ENCODE data around the gene HIVEP3.

Gene HIVEP3

GRCh38 chr1:41568204-41568603 is 350.5 kb downstream of the HIVEP3 start:
- Histone ChIP-seq H2BK5ac (ENCODE audit: low read length) (no peak overlapping the region), H2AK5ac (ENCODE audit: low read length) (no peak overlapping the region), H3K4ac (ENCODE audit: low read depth, low read length) (no peak overlapping the region), H3K4me2 (ENCODE audit: low read length) (no peak overlapping the region), H3K18ac (ENCODE audit: low read length) (no peak overlapping the region), H3K27me3 (ENCODE audit: insufficient read depth, low read length, poor library complexity) (no peaks in the 10 kb centered on the region), H4K8ac (ENCODE audit: low read depth, low read length) (no peak overlapping the region), H3K4me1 (ENCODE audit: control insufficient read depth, low read depth, low read length) (no peaks in the 10 kb centered on the region), H3K79me2 (ENCODE audit: control insufficient read depth, insufficient read depth, low read length) (no peaks in the 10 kb centered on the region), H2BK15ac (replicated peaks; ENCODE audit: low read depth) (no peak overlapping the region), H4K5ac (ENCODE audit: low read length) (no peak overlapping the region), H3K36me3 (ENCODE audit: control insufficient read depth, insufficient read depth, low read length) (no peaks in the 10 kb centered on the region), H3K4me3 (ENCODE audit: low read length) (no peak overlapping the region), H3K23ac (ENCODE audit: low read length) (no peak overlapping the region), H3K9ac (ENCODE audit: low read length) (no peak overlapping the region), H2BK120ac (ENCODE audit: low read depth, low read length) (no peak overlapping the region), H3K27ac (ENCODE audit: low read depth, low read length) (no peak overlapping the region), H3K79me1 (ENCODE audit: low read length) (no peaks in the 10 kb centered on the region), H3K56ac (ENCODE audit: low read length) (no peak overlapping the region)
- WGBS (ENCODE audit: extremely low coverage, insufficient coverage, low lambda C conversion rate), result no CpG with 5 or more reads among the region's 9 CpGs
- DNase-seq, result no peak

- no peak overlapping the region for H2BK120ac ChIP-seq (ENCODE audit: low read depth, low read length)
- H3K79me2 ChIP-seq (ENCODE audit: control insufficient read depth, insufficient read depth, low read length), result no peaks in the 10 kb centered on the region
- no peak overlapping the region for H3K23ac ChIP-seq (ENCODE audit: low read length)
- H4K5ac ChIP-seq (ENCODE audit: low read length), result no peak overlapping the region
- no peak overlapping the region for H3K4me2 ChIP-seq (ENCODE audit: low read length)
- no peaks in the 10 kb centered on the region for H3K79me1 ChIP-seq (ENCODE audit: low read length)
- no peaks in the 10 kb centered on the region for H3K4me1 ChIP-seq (ENCODE audit: control insufficient read depth, low read depth, low read length)
- H3K4me3 ChIP-seq (ENCODE audit: low read length), result no peak overlapping the region
- DNase-seq, result no peak
- H3K56ac ChIP-seq (ENCODE audit: low read length), result no peak overlapping the region
- H2BK5ac ChIP-seq (ENCODE audit: low read length), result no peak overlapping the region
- no peaks in the 10 kb centered on the region for H3K36me3 ChIP-seq (ENCODE audit: control insufficient read depth, insufficient read depth, low read length)
- no CpG with 5 or more reads among the region's 2 CpGs for WGBS (ENCODE audit: extremely low coverage, insufficient coverage, low lambda C conversion rate)
- no peak overlapping the region for H3K18ac ChIP-seq (ENCODE audit: low read length)
- no peak overlapping the region for H2BK15ac ChIP-seq (replicated peaks; ENCODE audit: low read depth)
- H3K27ac ChIP-seq (ENCODE audit: low read depth, low read length), result no peak overlapping the region
- no peaks in the 10 kb centered on the region for H3K27me3 ChIP-seq (ENCODE audit: insufficient read depth, low read length, poor library complexity)
- H3K9ac ChIP-seq (ENCODE audit: low read length), result no peak overlapping the region
- H3K4ac ChIP-seq (ENCODE audit: low read depth, low read length), result no peak overlapping the region
- no peak overlapping the region for H4K8ac ChIP-seq (ENCODE audit: low read depth, low read length)
- H2AK5ac ChIP-seq (ENCODE audit: low read length), result no peak overlapping the region
These were observed 351.8 kb downstream of the HIVEP3 start for GRCh38 chr1:41566969-41567368.

- no peak overlapping the region for H2AK5ac ChIP-seq (ENCODE audit: low read length)
- DNase-seq, result no peak
These were observed 352.3 kb downstream of the HIVEP3 start for GRCh38 chr1:41566274-41566885.

GRCh38 chr1:41564741-41565475 is 353.8 kb downstream of the HIVEP3 start:
- Histone ChIP-seq H4K8ac (ENCODE audit: low read depth, low read length) (no peak overlapping the region), H2BK15ac (replicated peaks; ENCODE audit: low read depth) (no peak overlapping the region), H2AK5ac (ENCODE audit: low read length) (no peak overlapping the region), H3K56ac (ENCODE audit: low read length) (no peak overlapping the region), H3K4ac (ENCODE audit: low read depth, low read length) (no peak overlapping the region), H3K18ac (ENCODE audit: low read length) (no peak overlapping the region), H3K79me1 (ENCODE audit: low read length) (no peaks in the 10 kb centered on the region), H3K4me3 (ENCODE audit: low read length) (no peak overlapping the region), H3K36me3 (ENCODE audit: control insufficient read depth, insufficient read depth, low read length) (no peaks in the 10 kb centered on the region), H3K4me2 (ENCODE audit: low read length) (no peak overlapping the region), H3K4me1 (ENCODE audit: control insufficient read depth, low read depth, low read length) (no peaks in the 10 kb centered on the region), H4K5ac (ENCODE audit: low read length) (no peak overlapping the region), H3K27ac (ENCODE audit: low read depth, low read length) (no peak overlapping the region), H2BK5ac (ENCODE audit: low read length) (no peak overlapping the region), H3K27me3 (ENCODE audit: insufficient read depth, low read length, poor library complexity) (no peaks in the 10 kb centered on the region), H2BK120ac (ENCODE audit: low read depth, low read length) (no peak overlapping the region), H3K79me2 (ENCODE audit: control insufficient read depth, insufficient read depth, low read length) (no peaks in the 10 kb centered on the region), H3K9ac (ENCODE audit: low read length) (no peak overlapping the region), H3K23ac (ENCODE audit: low read length) (no peak overlapping the region)
- no peak for DNase-seq
- WGBS (ENCODE audit: extremely low coverage, insufficient coverage, low lambda C conversion rate), result no CpG with 5 or more reads among the region's 9 CpGs

More at GRCh38 chr1:41566274-41566885, 352.3 kb downstream of the HIVEP3 start:
- Histone ChIP-seq H3K56ac (ENCODE audit: low read length) (no peak overlapping the region), H4K5ac (ENCODE audit: low read length) (no peak overlapping the region), H3K27me3 (ENCODE audit: insufficient read depth, low read length, poor library complexity) (no peaks in the 10 kb centered on the region), H3K23ac (ENCODE audit: low read length) (no peak overlapping the region), H3K18ac (ENCODE audit: low read length) (no peak overlapping the region), H3K27ac (ENCODE audit: low read depth, low read length) (no peak overlapping the region), H3K79me1 (ENCODE audit: low read length) (no peaks in the 10 kb centered on the region), H3K79me2 (ENCODE audit: control insufficient read depth, insufficient read depth, low read length) (no peaks in the 10 kb centered on the region), H2BK15ac (replicated peaks; ENCODE audit: low read depth) (no peak overlapping the region), H3K4me2 (ENCODE audit: low read length) (no peak overlapping the region), H3K4me3 (ENCODE audit: low read length) (no peak overlapping the region), H3K36me3 (ENCODE audit: control insufficient read depth, insufficient read depth, low read length) (no peaks in the 10 kb centered on the region), H4K8ac (ENCODE audit: low read depth, low read length) (no peak overlapping the region), H3K9ac (ENCODE audit: low read length) (no peak overlapping the region), H2BK120ac (ENCODE audit: low read depth, low read length) (no peak overlapping the region), H3K4me1 (ENCODE audit: control insufficient read depth, low read depth, low read length) (no peaks in the 10 kb centered on the region), H3K4ac (ENCODE audit: low read depth, low read length) (no peak overlapping the region), H2BK5ac (ENCODE audit: low read length) (no peak overlapping the region)
- no CpG with 5 or more reads among the region's 5 CpGs for WGBS (ENCODE audit: extremely low coverage, insufficient coverage, low lambda C conversion rate)

GRCh38 chr1:41562328-41562727 is 356.4 kb downstream of the HIVEP3 start:
- H3K18ac ChIP-seq (ENCODE audit: low read length), result no peak overlapping the region
- no peak overlapping the region for H2BK15ac ChIP-seq (replicated peaks; ENCODE audit: low read depth)
- no peak overlapping the region for H2AK5ac ChIP-seq (ENCODE audit: low read length)
- no peak overlapping the region for H3K4ac ChIP-seq (ENCODE audit: low read depth, low read length)
- H4K8ac ChIP-seq (ENCODE audit: low read depth, low read length), result no peak overlapping the region
- DNase-seq, result no peak
- no peak overlapping the region for H3K4me3 ChIP-seq (ENCODE audit: low read length)
- H2BK5ac ChIP-seq (ENCODE audit: low read length), result no peak overlapping the region
- no peak overlapping the region for H3K23ac ChIP-seq (ENCODE audit: low read length)
- H3K79me2 ChIP-seq (ENCODE audit: control insufficient read depth, insufficient read depth, low read length), result no peaks in the 10 kb centered on the region
- no peak overlapping the region for H2BK120ac ChIP-seq (ENCODE audit: low read depth, low read length)
- no peak overlapping the region for H3K27ac ChIP-seq (ENCODE audit: low read depth, low read length)
- H3K79me1 ChIP-seq (ENCODE audit: low read length), result no peaks in the 10 kb centered on the region
- no peaks in the 10 kb centered on the region for H3K4me1 ChIP-seq (ENCODE audit: control insufficient read depth, low read depth, low read length)
- H3K56ac ChIP-seq (ENCODE audit: low read length), result no peak overlapping the region
- no peak overlapping the region for H4K5ac ChIP-seq (ENCODE audit: low read length)
- no peaks in the 10 kb centered on the region for H3K27me3 ChIP-seq (ENCODE audit: insufficient read depth, low read length, poor library complexity)
- no peaks in the 10 kb centered on the region for H3K36me3 ChIP-seq (ENCODE audit: control insufficient read depth, insufficient read depth, low read length)
- H3K4me2 ChIP-seq (ENCODE audit: low read length), result no peak overlapping the region
- no peak overlapping the region for H3K9ac ChIP-seq (ENCODE audit: low read length)

GRCh38 chr1:41560931-41561330 is 357.8 kb downstream of the HIVEP3 start:
- Histone ChIP-seq H3K27me3 (ENCODE audit: insufficient read depth, low read length, poor library complexity) (no peaks in the 10 kb centered on the region), H3K4ac (ENCODE audit: low read depth, low read length) (no peak overlapping the region), H3K23ac (ENCODE audit: low read length) (no peak overlapping the region), H3K36me3 (ENCODE audit: control insufficient read depth, insufficient read depth, low read length) (no peaks in the 10 kb centered on the region), H3K79me1 (ENCODE audit: low read length) (no peaks in the 10 kb centered on the region), H2AK5ac (ENCODE audit: low read length) (no peak overlapping the region), H4K8ac (ENCODE audit: low read depth, low read length) (no peak overlapping the region), H3K56ac (ENCODE audit: low read length) (no peak overlapping the region), H3K79me2 (ENCODE audit: control insufficient read depth, insufficient read depth, low read length) (no peaks in the 10 kb centered on the region), H3K18ac (ENCODE audit: low read length) (no peak overlapping the region), H4K5ac (ENCODE audit: low read length) (no peak overlapping the region), H3K4me2 (ENCODE audit: low read length) (no peak overlapping the region), H2BK15ac (replicated peaks; ENCODE audit: low read depth) (no peak overlapping the region), H3K4me3 (ENCODE audit: low read length) (no peak overlapping the region), H3K9ac (ENCODE audit: low read length) (no peak overlapping the region), H2BK120ac (ENCODE audit: low read depth, low read length) (no peak overlapping the region), H3K27ac (ENCODE audit: low read depth, low read length) (no peak overlapping the region), H3K4me1 (ENCODE audit: control insufficient read depth, low read depth, low read length) (no peaks in the 10 kb centered on the region), H2BK5ac (ENCODE audit: low read length) (no peak overlapping the region)
- WGBS (ENCODE audit: extremely low coverage, insufficient coverage, low lambda C conversion rate), result no CpG with 5 or more reads among the region's 1 CpG
- DNase-seq, result no peak
